ENCODE data around the gene SUMF1. TPM values are rescaled to one million over a fixed set of nuclear protein-coding genes. Genes with fewer than 3 reads are reported as not detected.

Gene SUMF1
- total and polyA plus RNA-seq, 4 donors: 11.6 to 50.0 (median 31.5) TPM

DNA sequence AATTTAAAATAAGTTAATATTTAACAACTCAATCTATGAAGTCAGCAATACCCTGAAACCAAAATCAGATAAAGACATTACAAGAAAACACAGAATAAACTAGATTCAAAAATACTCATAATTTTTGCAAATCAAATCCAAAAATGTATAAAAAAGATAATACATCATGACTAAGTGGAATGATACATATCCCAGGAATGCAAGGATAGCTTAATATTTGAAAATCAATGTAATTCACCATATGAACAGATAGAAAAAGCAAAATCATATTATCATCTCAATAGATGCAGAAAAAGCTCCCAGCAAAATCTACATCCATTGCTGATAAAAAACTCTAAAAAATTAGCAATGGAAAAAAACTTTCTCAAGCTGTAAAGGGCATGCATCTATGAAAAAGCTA lies 93.4 kb downstream of the SUMF1 start:
- ATAC-seq (ENCODE audit: insufficient read depth, low FRiP score): no peak
- Histone ChIP-seq H3K36me3 (ENCODE audit: control insufficient read depth in 4 of 4, insufficient read depth in 4 of 4, low read length in 4 of 4) (peaks cover 0 to 10% (median 4%) of the 10 kb centered on the region in 4 donors), H3K4me1 (ENCODE audit: control insufficient read depth in 5 of 5, insufficient read depth in 5 of 5, low read length in 5 of 5) (no peaks in the 10 kb centered on the region), H3K9ac (ENCODE audit: insufficient read depth in 1 of 2, low read length in 2 of 2) (no peak overlapping the region), H3K9me3 (ENCODE audit: control insufficient read depth in 4 of 4, insufficient read depth in 3 of 4, low read length in 3 of 4) (peaks cover 0 to 7% (median 0%) of the 10 kb centered on the region in 4 donors), H3K27me3 (ENCODE audit: control insufficient read depth in 3 of 3, insufficient read depth in 3 of 3, low read length in 2 of 3) (no peaks in the 10 kb centered on the region), H3K4me3 (no peak overlapping the region), H3K27ac (ENCODE audit: low read depth in 1 of 2, low read length in 1 of 2) (no peak overlapping the region)
- TF ChIP-seq, protein P1, sequence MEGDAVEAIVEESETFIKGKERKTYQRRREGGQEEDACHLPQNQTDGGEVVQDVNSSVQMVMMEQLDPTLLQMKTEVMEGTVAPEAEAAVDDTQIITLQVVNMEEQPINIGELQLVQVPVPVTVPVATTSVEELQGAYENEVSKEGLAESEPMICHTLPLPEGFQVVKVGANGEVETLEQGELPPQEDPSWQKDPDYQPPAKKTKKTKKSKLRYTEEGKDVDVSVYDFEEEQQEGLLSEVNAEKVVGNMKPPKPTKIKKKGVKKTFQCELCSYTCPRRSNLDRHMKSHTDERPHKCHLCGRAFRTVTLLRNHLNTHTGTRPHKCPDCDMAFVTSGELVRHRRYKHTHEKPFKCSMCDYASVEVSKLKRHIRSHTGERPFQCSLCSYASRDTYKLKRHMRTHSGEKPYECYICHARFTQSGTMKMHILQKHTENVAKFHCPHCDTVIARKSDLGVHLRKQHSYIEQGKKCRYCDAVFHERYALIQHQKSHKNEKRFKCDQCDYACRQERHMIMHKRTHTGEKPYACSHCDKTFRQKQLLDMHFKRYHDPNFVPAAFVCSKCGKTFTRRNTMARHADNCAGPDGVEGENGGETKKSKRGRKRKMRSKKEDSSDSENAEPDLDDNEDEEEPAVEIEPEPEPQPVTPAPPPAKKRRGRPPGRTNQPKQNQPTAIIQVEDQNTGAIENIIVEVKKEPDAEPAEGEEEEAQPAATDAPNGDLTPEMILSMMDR (IDR thresholded peaks at IDR 0.05; ENCODE audit: control extremely low read depth, extremely low read depth): no peak
- no peak for DNase-seq

DNA sequence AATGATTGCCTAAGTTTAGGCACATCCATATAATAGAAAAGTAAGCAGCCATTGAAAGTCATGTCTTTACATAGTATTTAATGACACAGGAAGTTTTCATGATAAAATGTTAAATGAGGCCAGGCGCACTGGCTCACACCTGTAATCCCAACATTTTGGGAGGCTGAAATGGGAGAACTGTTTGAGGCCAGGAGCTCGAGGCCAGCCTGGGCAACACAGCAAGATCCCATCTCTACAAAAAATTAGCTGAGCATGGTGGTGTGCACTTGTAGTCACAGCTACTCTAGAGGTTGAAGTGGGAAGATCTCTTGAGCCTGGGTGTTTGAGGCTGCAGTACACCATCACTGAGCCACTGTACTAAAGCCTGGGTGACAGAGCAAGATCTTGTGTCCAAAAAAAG lies 104.5 kb downstream of the SUMF1 start:
- no peak for DNase-seq
- 98 to 100% methylated on average over 2 of the region's 2 CpGs for WGBS, 2 donors
- ATAC-seq (ENCODE audit: insufficient read depth, low FRiP score): no peak

DNA sequence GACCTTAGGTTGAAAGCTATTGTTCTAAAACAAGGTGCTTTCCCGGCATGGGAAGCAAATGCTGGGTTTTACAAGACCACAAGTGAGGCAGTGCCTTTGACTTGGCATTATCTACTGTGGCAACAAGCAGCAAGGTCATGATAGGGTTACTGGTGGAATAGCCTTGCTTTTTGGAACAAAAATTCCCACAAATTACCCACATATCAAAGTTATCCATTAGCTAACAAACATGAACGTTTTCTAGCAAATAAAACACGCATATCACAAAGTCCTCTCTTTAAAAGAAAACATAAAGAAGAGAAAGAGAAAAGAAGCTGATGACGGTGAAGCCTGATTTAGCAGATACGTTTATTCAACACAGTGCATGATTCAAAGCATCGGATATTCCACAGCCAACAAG lies 106.3 kb downstream of the SUMF1 start:
- ATAC-seq (ENCODE audit: insufficient read depth, low FRiP score) (no peak), DNase-seq (no peak)
- no peaks in the 10 kb centered on the region for H3K9me3 ChIP-seq (ENCODE audit: control insufficient read depth in 4 of 4, insufficient read depth in 3 of 4, low read length in 3 of 4)
- peaks cover 0 to 18% (median 4%) of the 10 kb centered on the region in 5 donors for H3K4me1 ChIP-seq (ENCODE audit: control insufficient read depth in 5 of 5, insufficient read depth in 5 of 5, low read length in 5 of 5)
- no peak overlapping the region for H3K27ac ChIP-seq (ENCODE audit: low read depth in 1 of 2, low read length in 1 of 2)
- H3K4me3 ChIP-seq: no peak overlapping the region
- TF ChIP-seq, protein P1 (IDR thresholded peaks at IDR 0.05; ENCODE audit: control extremely low read depth, extremely low read depth): no peak
- WGBS, 2 donors: 84 to 94% methylated on average over 6 of the region's 6 CpGs
- H3K36me3 ChIP-seq (ENCODE audit: control insufficient read depth in 4 of 4, insufficient read depth in 4 of 4, low read length in 4 of 4): peaks cover 0 to 4% (median 0%) of the 10 kb centered on the region in 4 donors
- no peaks in the 10 kb centered on the region for H3K27me3 ChIP-seq (ENCODE audit: control insufficient read depth in 3 of 3, insufficient read depth in 3 of 3, low read length in 2 of 3)
- H3K9ac ChIP-seq (ENCODE audit: insufficient read depth in 1 of 2, low read length in 2 of 2): no peak overlapping the region

More for the DNA sequence above, 104.5 kb downstream of the SUMF1 start:
- Histone ChIP-seq H3K4me3 (no peak overlapping the region), H3K27ac (ENCODE audit: low read depth in 1 of 2, low read length in 1 of 2) (no peak overlapping the region), H3K9ac (ENCODE audit: insufficient read depth in 1 of 2, low read length in 2 of 2) (no peak overlapping the region), H3K27me3 (ENCODE audit: control insufficient read depth in 3 of 3, insufficient read depth in 3 of 3, low read length in 2 of 3) (no peaks in the 10 kb centered on the region), H3K9me3 (ENCODE audit: control insufficient read depth in 4 of 4, insufficient read depth in 3 of 4, low read length in 3 of 4) (no peaks in the 10 kb centered on the region), H3K4me1 (ENCODE audit: control insufficient read depth in 5 of 5, insufficient read depth in 5 of 5, low read length in 5 of 5) (peaks cover 0 to 3% (median 0%) of the 10 kb centered on the region in 5 donors), H3K36me3 (ENCODE audit: control insufficient read depth in 4 of 4, insufficient read depth in 4 of 4, low read length in 4 of 4) (peaks cover 0 to 4% (median 0%) of the 10 kb centered on the region in 4 donors)
- TF ChIP-seq, protein P1 (IDR thresholded peaks at IDR 0.05; ENCODE audit: control extremely low read depth, extremely low read depth): no peak

All from lung (tissue), 12 donors.